Keratinocyte (primary cell): ENCODE measurements around the gene SYTL2. TPM values are rescaled to one million over a fixed set of nuclear protein-coding genes. Genes with fewer than 3 reads are reported as not detected.

ENCODE experiments used
- DNase-seq: peaks from one replicate; pipeline ENCODE4 v3.0.0-alpha.2; 2011; ENCODE audit warnings: low read depth, missing footprints, low spot score
- FAIRE-seq: peaks from 2 replicates; lab custom pipeline; 2011; peaks lifted over from hg19 to GRCh38; lab: Jason Lieb, UNC
- H2AFZ ChIP-seq: 2 replicates; pipeline ENCODE4 v1.6.0; 2012; ENCODE audit warnings: low read length, control low read depth, inconsistent platforms; ENCODE audit not compliant: control insufficient read depth
- H3K27ac ChIP-seq: 2 replicates; pipeline ENCODE4 v1.5.1; 2011; ENCODE audit warnings: low read length; ENCODE audit not compliant: control insufficient read depth, insufficient read depth
- H3K27me3 ChIP-seq: 3 replicates; pipeline ENCODE4 v1.6.0; 2011; ENCODE audit warnings: low read length; ENCODE audit not compliant: control insufficient read depth, insufficient read depth; ENCODE audit errors: extremely low read depth
- H3K36me3 ChIP-seq, 2 experiments: 2 replicates in 1 of 2; 3 replicates in 1 of 2; pipeline ENCODE4 v1.5.1; 2011; ENCODE audit warnings: low read length in 2 of 2, mild to moderate bottlenecking in 1 of 2; ENCODE audit not compliant: control insufficient read depth in 2 of 2, insufficient read depth in 2 of 2; ENCODE audit errors: extremely low read depth in 1 of 2
- H3K4me1 ChIP-seq: 3 replicates; pipeline ENCODE4 v1.5.1; 2011; ENCODE audit warnings: low read length; ENCODE audit not compliant: control insufficient read depth, insufficient read depth; ENCODE audit errors: extremely low read depth
- H3K4me2 ChIP-seq: 3 replicates; pipeline ENCODE4 v1.6.0; 2011; ENCODE audit warnings: low read depth, low read length; ENCODE audit not compliant: control insufficient read depth, insufficient read depth; ENCODE audit errors: extremely low read depth
- H3K4me3 ChIP-seq, 3 experiments: fragments of 200-600 bp in 1 of 3; sonication (generic) in 1 of 3; 2 replicates in 2 of 3; 3 replicates in 1 of 3; pipeline ENCODE4 v1.5.1; 2011 to 2016; ENCODE audit warnings: low read length in 3 of 3, mild to moderate bottlenecking in 3 of 3, control low read depth in 2 of 3, inconsistent platforms in 1 of 3, low read depth in 1 of 3, mixed read lengths in 1 of 3, mixed run types in 1 of 3, moderate library complexity in 1 of 3; ENCODE audit not compliant: control insufficient read depth in 2 of 3, insufficient read depth in 2 of 3; ENCODE audit errors: extremely low read depth in 1 of 3
- H3K79me2 ChIP-seq: 2 replicates; pipeline ENCODE4 v1.6.0; 2012; ENCODE audit warnings: low read length; ENCODE audit not compliant: control insufficient read depth, insufficient read depth
- H3K9ac ChIP-seq: 3 replicates; pipeline ENCODE4 v1.6.0; 2011; ENCODE audit warnings: low read length; ENCODE audit not compliant: control insufficient read depth, insufficient read depth; ENCODE audit errors: extremely low read depth
- H3K9me1 ChIP-seq: 3 replicates; pipeline ENCODE4 v1.6.0; 2011; ENCODE audit warnings: low read length; ENCODE audit not compliant: control insufficient read depth, insufficient read depth; ENCODE audit errors: extremely low read depth
- H3K9me3 ChIP-seq: 2 replicates; pipeline ENCODE4 v1.5.1; 2012; ENCODE audit warnings: low read depth, low read length; ENCODE audit not compliant: control insufficient read depth
- H4K20me1 ChIP-seq: 3 replicates; pipeline ENCODE4 v1.6.0; 2011; ENCODE audit warnings: low read length; ENCODE audit not compliant: control insufficient read depth, insufficient read depth; ENCODE audit errors: extremely low read depth
- CTCF ChIP-seq, 3 experiments: IDR thresholded peaks in 1 of 3; conservative IDR thresholded peaks in 1 of 3; optimal IDR thresholded peaks in 1 of 3; 2 replicates in 2 of 3; 3 replicates in 1 of 3; pipeline versions ENCODE3 to v1.5.1; 2011; ENCODE audit warnings: low read length in 3 of 3, mild to moderate bottlenecking in 3 of 3, moderate library complexity in 2 of 3, control low read depth in 1 of 3, inconsistent platforms in 1 of 3; ENCODE audit not compliant: insufficient read depth in 2 of 3; ENCODE audit errors: extremely low read depth in 1 of 3
- EZH2 ChIP-seq: IDR thresholded peaks from one replicate; pipeline ENCODE4 v1.6.1; 2012; ENCODE audit warnings: inconsistent platforms, mild to moderate bottlenecking, low read length, moderate library complexity
- dilution Hi-C: fragments of 300-500 bp; cut with MboI; formaldehyde crosslinking; loops from one replicate; pipeline ENCODE4 v1.7.0; 2020; ENCODE audit warnings: low sequenced_read_pairs; ENCODE audit not compliant: extremely low pct_ligation_motif_present
- polyA plus RNA-seq, 5 experiments: library from polyadenylated mRNA; depleted of rRNA in 3 of 5; stranded (reverse) in 3 of 5; stranded (forward) in 1 of 5; unstranded in 1 of 5; fragments of >200 nt; gene quantifications; 1 replicate in 1 of 5; 2 replicates in 3 of 5; 3 replicates in 1 of 5; pipeline versions ENCODE4 v1.2.1 to v1.2.3, GENCODE V29; 2011 to 2012; ENCODE audit warnings: missing spikeins in 2 of 5, low read depth in 1 of 5, low replicate concordance in 1 of 5

Gene SYTL2
- polyA plus RNA-seq, 1 donor (not counting 4 experiments of a cell fraction or from before 2014, with no cell fraction given): 3.1 TPM

DNA sequence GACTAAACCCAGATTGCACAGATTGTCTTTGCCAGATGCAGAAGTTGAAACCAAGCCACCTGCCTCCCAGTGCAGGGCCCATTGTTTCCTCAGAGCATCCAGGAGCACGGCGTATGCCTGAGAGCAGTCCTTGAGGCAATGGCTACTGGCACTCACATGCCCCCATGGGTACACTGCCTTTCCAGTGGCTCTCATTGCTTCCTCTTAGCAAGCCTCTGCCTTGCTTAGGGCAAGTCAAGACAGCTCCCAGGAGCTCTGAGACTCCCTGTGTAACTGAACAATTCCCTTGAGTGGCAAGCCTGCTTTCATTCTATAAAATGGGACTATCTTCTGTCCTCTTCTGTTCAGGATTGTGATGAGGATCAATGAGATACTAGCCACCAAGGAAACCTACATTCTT is 4.1 kb downstream of the SYTL2 start:
- DNase-seq (no peak), FAIRE-seq (peak; percentile 90)
- Histone ChIP-seq H2AFZ (peak overlapping the region; percentile 11), H3K4me3 (no peak overlapping the region), H4K20me1 (no peaks in the 10 kb centered on the region), H3K4me2 (peak overlapping the region; percentile 67), H3K79me2 (no peaks in the 10 kb centered on the region), H3K27ac (no peak overlapping the region), H3K9ac (no peak overlapping the region), H3K36me3 (no peaks in the 10 kb centered on the region), H3K9me1 (no peaks in the 10 kb centered on the region), H3K4me1 (peaks cover 24% of the 10 kb centered on the region), H3K27me3 (no peaks in the 10 kb centered on the region), H3K9me3 (no peaks in the 10 kb centered on the region)
- dilution Hi-C loops: no loop called here
- TF ChIP-seq CTCF (optimal IDR thresholded peaks at IDR 0.05 in 1 of 3, IDR thresholded peaks at IDR 0.05 in 1 of 3, conservative IDR thresholded peaks at IDR 0.05 in 1 of 3; ENCODE audit: extremely low read depth in 1 of 3, insufficient read depth in 2 of 3, low read length in 3 of 3) (no peak), EZH2 (no peak)

DNA sequence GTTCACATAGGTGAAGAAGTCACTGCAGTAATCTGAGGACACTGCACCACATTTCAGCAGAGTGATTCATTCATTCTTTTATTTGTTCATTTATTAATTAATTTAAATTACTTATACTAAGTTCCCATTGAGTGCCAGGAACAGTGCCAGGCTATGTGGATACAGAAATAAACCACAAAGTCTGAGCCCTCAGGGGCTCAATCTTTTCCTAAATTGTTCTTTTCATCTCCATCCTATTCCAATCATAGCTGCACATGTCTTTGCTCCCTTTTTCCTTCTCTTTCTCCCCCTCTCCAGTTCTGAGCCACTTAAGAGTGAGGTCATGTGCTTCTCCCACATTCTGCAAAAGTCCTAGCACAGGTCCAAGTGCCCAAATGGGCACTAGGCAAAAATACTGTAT is 4.9 kb downstream of the SYTL2 start:
- DNase-seq (no peak), FAIRE-seq (no peak)
- Histone ChIP-seq H3K79me2 (no peaks in the 10 kb centered on the region), H3K27ac (no peak overlapping the region), H3K36me3 (no peaks in the 10 kb centered on the region), H4K20me1 (no peaks in the 10 kb centered on the region), H3K9ac (no peak overlapping the region), H3K9me3 (no peaks in the 10 kb centered on the region), H3K4me2 (no peak overlapping the region), H3K27me3 (no peaks in the 10 kb centered on the region), H2AFZ (no peak overlapping the region), H3K4me1 (peaks cover 21% of the 10 kb centered on the region), H3K9me1 (no peaks in the 10 kb centered on the region), H3K4me3 (no peak overlapping the region)
- dilution Hi-C loops: no loop called here
- no peak for TF ChIP-seq EZH2
- no peak for TF ChIP-seq CTCF (optimal IDR thresholded peaks at IDR 0.05 in 1 of 3, IDR thresholded peaks at IDR 0.05 in 1 of 3, conservative IDR thresholded peaks at IDR 0.05 in 1 of 3; ENCODE audit: extremely low read depth in 1 of 3, insufficient read depth in 2 of 3, low read length in 3 of 3)
